Caco-2 (cell line): ENCODE results near the gene SLC43A2. TPM values are rescaled to one million over a fixed set of nuclear protein-coding genes. Genes with fewer than 3 reads are reported as not detected.

Experiments
- BruUV-seq: library from RNA; stranded (reverse); fragments of 400-500 nt; replicated peaks from 2 replicates; lab custom pipeline; 2021; lab: Mats Ljungman, UMichigan
- CTCF ChIA-PET: fragments of 300-600 bp; sonication (Branson Sonifier 250); formaldehyde crosslinking; loops from one replicate; lab custom pipeline; 2022; ENCODE audit warnings: antibody characterized with exemption; lab: Charles Lee
- POLR2A ChIA-PET: fragments of 300-600 bp; sonication (Branson Sonifier 250); formaldehyde crosslinking; loops from one replicate; lab custom pipeline; 2022; ENCODE audit warnings: antibody characterized with exemption; lab: Charles Lee
- DNase-seq, 2 experiments: peaks; one replicate each; pipeline versions ENCODE4 v3.0.0 to v3.0.0-alpha.2; 2020 to 2022
- H3K27me3 ChIP-seq: replicated peaks from 2 replicates; pipeline ENCODE4 v1.6.0; 2011; ENCODE audit warnings: low read length; ENCODE audit not compliant: control insufficient read depth, insufficient read depth
- H3K36me3 ChIP-seq: 2 replicates; pipeline ENCODE4 v1.5.1; 2011; ENCODE audit warnings: low read length; ENCODE audit not compliant: control insufficient read depth, insufficient read depth
- H3K4me1 ChIP-seq: fragments of 250-450 bp; sonication (Bioruptor Pico); 2 replicates; pipeline ENCODE4 v1.5.1; 2020; ENCODE audit warnings: mild to moderate bottlenecking
- H3K4me3 ChIP-seq: 2 replicates; pipeline ENCODE4 v1.5.1; 2011; ENCODE audit warnings: low read depth, mild to moderate bottlenecking, control low read depth, low read length
- H3K9me3 ChIP-seq: fragments of 250-450 bp; sonication (Bioruptor Pico); 2 replicates; pipeline ENCODE4 v1.5.1; 2020; ENCODE audit warnings: mild to moderate bottlenecking, moderate library complexity
- H3K27ac Mint-ChIP-seq: one replicate; pipeline ENCODE4 v1.8.0; 2022; ENCODE audit warnings: mixed read lengths; ENCODE audit not compliant: unreplicated experiment
- H3K27me3 Mint-ChIP-seq: one replicate; pipeline ENCODE4 v1.8.0; 2022; ENCODE audit warnings: mixed read lengths; ENCODE audit not compliant: insufficient read depth, unreplicated experiment
- H3K36me3 Mint-ChIP-seq: one replicate; pipeline ENCODE4 v1.8.0; 2022; ENCODE audit warnings: mild to moderate bottlenecking, mixed read lengths; ENCODE audit not compliant: insufficient read depth, unreplicated experiment
- H3K4me1 Mint-ChIP-seq: one replicate; pipeline ENCODE4 v1.8.0; 2022; ENCODE audit warnings: low read depth, mixed read lengths; ENCODE audit not compliant: unreplicated experiment
- H3K4me3 Mint-ChIP-seq: one replicate; pipeline ENCODE4 v1.8.0; 2022; ENCODE audit warnings: mild to moderate bottlenecking, moderate library complexity, mixed read lengths; ENCODE audit not compliant: unreplicated experiment
- H3K9me3 Mint-ChIP-seq: one replicate; pipeline ENCODE4 v1.8.0; 2022; ENCODE audit warnings: mixed read lengths; ENCODE audit not compliant: unreplicated experiment
- intact Hi-C: fragments of 100-400 bp; cut with micrococcal nuclease; formaldehyde crosslinking; loops from one replicate; pipeline ENCODE4 v1.10.0; 2022; ENCODE audit not compliant: unreplicated experiment
- total RNA-seq: library from RNA; stranded (reverse); gene quantifications from 2 replicates; pipeline ENCODE4 v1.2.3, GENCODE V29; 2022
- TF ChIP-seq, protein P1 (sequence below), 2 experiments: fragments of 200-600 bp in 1 of 2; IDR thresholded peaks; 1 replicate in 1 of 2; 2 replicates in 1 of 2; pipeline versions ENCODE4 v1.5.1 to v1.8.0; 2011 to 2022; ENCODE audit warnings: antibody characterized with exemption in 1 of 2, control low read depth in 1 of 2, inconsistent platforms in 1 of 2, low read depth in 1 of 2, low read length in 1 of 2, mild to moderate bottlenecking in 1 of 2, moderate library complexity in 1 of 2; ENCODE audit not compliant: insufficient read depth in 1 of 2, severe bottlenecking in 1 of 2, unreplicated experiment in 1 of 2

The SLC43A2 gene
- total RNA-seq, 1 experiment from 2014 or later, result 33.9 TPM

DNA sequence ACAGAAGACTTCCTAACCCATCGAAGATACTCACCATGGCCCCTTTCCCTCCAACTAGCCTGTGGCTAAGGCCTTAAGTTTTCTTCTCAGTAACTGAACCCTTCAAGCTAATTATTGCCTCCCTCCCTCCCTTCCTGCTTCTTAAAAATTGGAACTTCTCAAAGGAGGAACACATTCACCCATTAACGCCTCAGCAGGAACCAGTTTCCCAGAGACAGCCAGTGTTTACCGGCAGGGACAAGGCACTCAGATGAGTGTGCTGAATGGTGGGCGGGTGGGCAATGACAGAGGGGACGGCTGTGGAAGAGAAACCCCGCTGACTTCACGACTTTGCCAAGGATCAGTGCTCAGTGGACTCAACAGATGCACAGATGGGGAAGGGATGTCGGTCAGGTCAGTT, 86.3 kb downstream of the SLC43A2 start:
- peaks cover 93% of the 10 kb centered on the region for H3K36me3 Mint-ChIP-seq
- H3K27me3 Mint-ChIP-seq, result no peaks in the 10 kb centered on the region
- Histone ChIP-seq H3K36me3 (peaks cover 2% of the 10 kb centered on the region), H3K4me3 (no peak overlapping the region), H3K9me3 (no peaks in the 10 kb centered on the region), H3K27me3 (no peaks in the 10 kb centered on the region), H3K4me1 (no peaks in the 10 kb centered on the region)
- CTCF ChIA-PET, result no interaction called here
- TF ChIP-seq, protein P1, sequence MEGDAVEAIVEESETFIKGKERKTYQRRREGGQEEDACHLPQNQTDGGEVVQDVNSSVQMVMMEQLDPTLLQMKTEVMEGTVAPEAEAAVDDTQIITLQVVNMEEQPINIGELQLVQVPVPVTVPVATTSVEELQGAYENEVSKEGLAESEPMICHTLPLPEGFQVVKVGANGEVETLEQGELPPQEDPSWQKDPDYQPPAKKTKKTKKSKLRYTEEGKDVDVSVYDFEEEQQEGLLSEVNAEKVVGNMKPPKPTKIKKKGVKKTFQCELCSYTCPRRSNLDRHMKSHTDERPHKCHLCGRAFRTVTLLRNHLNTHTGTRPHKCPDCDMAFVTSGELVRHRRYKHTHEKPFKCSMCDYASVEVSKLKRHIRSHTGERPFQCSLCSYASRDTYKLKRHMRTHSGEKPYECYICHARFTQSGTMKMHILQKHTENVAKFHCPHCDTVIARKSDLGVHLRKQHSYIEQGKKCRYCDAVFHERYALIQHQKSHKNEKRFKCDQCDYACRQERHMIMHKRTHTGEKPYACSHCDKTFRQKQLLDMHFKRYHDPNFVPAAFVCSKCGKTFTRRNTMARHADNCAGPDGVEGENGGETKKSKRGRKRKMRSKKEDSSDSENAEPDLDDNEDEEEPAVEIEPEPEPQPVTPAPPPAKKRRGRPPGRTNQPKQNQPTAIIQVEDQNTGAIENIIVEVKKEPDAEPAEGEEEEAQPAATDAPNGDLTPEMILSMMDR (IDR thresholded peaks at IDR 0.05; ENCODE audit: insufficient read depth in 1 of 2, low read depth in 1 of 2, low read length in 1 of 2, severe bottlenecking in 1 of 2, unreplicated experiment in 1 of 2), result no peak
- DNase-seq, result no peak
- BruUV-seq, result no TSS peak
- H3K4me3 Mint-ChIP-seq, result no peak overlapping the region
- intact Hi-C loops, result no loop called here
- H3K9me3 Mint-ChIP-seq, result no peaks in the 10 kb centered on the region
- no peaks in the 10 kb centered on the region for H3K4me1 Mint-ChIP-seq
- no peak overlapping the region for H3K27ac Mint-ChIP-seq
- POLR2A ChIA-PET, result no interaction called here

DNA sequence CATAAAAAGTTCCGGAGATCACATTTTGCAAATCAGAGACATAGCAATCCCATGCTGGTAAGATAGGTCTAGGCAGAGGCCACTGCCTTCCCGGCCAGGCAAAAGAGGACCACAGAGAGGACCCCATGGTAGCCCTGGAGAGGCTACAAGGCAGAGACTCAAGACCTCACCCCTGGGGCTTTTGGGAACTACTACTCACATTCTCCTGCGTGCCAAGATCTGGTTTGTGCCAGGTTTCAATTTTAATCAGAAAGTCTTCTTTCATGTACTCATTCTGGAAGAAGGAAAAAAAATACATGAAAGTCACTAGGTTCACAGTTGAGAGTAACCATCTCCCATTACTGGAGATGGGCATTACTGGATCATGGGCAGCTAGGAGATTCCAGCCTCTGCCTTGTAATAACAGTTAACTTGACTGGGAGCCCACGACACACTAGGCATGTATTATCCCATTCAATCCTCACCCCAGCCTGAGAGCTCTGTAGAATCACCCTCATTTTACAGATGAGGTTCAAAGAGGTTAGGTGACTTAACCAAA, 87.2 kb downstream of the SLC43A2 start:
- no peaks in the 10 kb centered on the region for H3K4me1 Mint-ChIP-seq
- no TSS peak for BruUV-seq
- Histone ChIP-seq H3K36me3 (peaks cover 2% of the 10 kb centered on the region), H3K4me3 (no peak overlapping the region), H3K4me1 (no peaks in the 10 kb centered on the region), H3K9me3 (no peaks in the 10 kb centered on the region), H3K27me3 (no peaks in the 10 kb centered on the region)
- H3K27me3 Mint-ChIP-seq, result no peaks in the 10 kb centered on the region
- H3K4me3 Mint-ChIP-seq, result no peak overlapping the region
- DNase-seq, result no peak
- no peaks in the 10 kb centered on the region for H3K9me3 Mint-ChIP-seq
- intact Hi-C loops, result no loop called here
- H3K27ac Mint-ChIP-seq, result no peak overlapping the region
- TF ChIP-seq, protein P1 (IDR thresholded peaks at IDR 0.05; ENCODE audit: insufficient read depth in 1 of 2, low read depth in 1 of 2, low read length in 1 of 2, severe bottlenecking in 1 of 2, unreplicated experiment in 1 of 2), result no peak
- CTCF ChIA-PET, result no interaction called here
- peaks cover 94% of the 10 kb centered on the region for H3K36me3 Mint-ChIP-seq
- POLR2A ChIA-PET, result no interaction called here

DNA sequence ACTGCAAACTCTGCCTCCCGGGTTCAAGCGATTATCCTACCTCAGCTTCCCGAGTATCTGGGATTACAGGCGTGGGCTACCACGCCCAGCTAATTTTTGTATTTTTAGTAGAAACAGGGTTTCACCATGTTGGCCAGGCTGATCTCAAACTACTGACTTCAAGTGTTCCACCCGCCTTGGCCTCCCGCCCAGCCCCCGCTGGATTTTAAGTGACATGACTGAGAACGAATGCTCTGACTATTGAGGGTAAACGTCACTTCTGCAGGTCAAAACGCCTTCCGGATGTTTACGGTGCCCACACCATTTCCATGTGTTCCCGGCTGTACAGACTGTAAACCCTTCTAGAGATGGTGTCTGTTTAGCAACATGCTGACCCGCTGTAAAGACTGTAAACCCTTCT, 88.8 kb downstream of the SLC43A2 start:
- H3K36me3 Mint-ChIP-seq, result peaks cover 93% of the 10 kb centered on the region
- H3K9me3 Mint-ChIP-seq, result no peaks in the 10 kb centered on the region
- H3K4me1 ChIP-seq, result no peaks in the 10 kb centered on the region
- intact Hi-C loops, result no loop called here
- no peak overlapping the region for H3K27ac Mint-ChIP-seq
- no peak overlapping the region for H3K4me3 Mint-ChIP-seq
- ChIA-PET CTCF (no interaction called here), POLR2A (no interaction called here)
- H3K27me3 ChIP-seq, result no peaks in the 10 kb centered on the region
- H3K27me3 Mint-ChIP-seq, result no peaks in the 10 kb centered on the region
- H3K36me3 ChIP-seq, result no peaks in the 10 kb centered on the region; the same call in none of the 2 replicates
- TF ChIP-seq, protein P1 (IDR thresholded peaks at IDR 0.05; ENCODE audit: insufficient read depth in 1 of 2, low read depth in 1 of 2, low read length in 1 of 2, severe bottlenecking in 1 of 2, unreplicated experiment in 1 of 2), result no peak
- no peaks in the 10 kb centered on the region for H3K9me3 ChIP-seq
- no peak for DNase-seq
- no peaks in the 10 kb centered on the region for H3K4me1 Mint-ChIP-seq
- BruUV-seq, result no TSS peak
- no peak overlapping the region for H3K4me3 ChIP-seq
